DMS153 (cell line): ENCODE measurements around the gene MINDY4.

Experiments
- DNase-seq: peaks from one replicate; lab custom pipeline; 2025; lab: John Stamatoyannopoulos, UW

The MINDY4 gene

DNA sequence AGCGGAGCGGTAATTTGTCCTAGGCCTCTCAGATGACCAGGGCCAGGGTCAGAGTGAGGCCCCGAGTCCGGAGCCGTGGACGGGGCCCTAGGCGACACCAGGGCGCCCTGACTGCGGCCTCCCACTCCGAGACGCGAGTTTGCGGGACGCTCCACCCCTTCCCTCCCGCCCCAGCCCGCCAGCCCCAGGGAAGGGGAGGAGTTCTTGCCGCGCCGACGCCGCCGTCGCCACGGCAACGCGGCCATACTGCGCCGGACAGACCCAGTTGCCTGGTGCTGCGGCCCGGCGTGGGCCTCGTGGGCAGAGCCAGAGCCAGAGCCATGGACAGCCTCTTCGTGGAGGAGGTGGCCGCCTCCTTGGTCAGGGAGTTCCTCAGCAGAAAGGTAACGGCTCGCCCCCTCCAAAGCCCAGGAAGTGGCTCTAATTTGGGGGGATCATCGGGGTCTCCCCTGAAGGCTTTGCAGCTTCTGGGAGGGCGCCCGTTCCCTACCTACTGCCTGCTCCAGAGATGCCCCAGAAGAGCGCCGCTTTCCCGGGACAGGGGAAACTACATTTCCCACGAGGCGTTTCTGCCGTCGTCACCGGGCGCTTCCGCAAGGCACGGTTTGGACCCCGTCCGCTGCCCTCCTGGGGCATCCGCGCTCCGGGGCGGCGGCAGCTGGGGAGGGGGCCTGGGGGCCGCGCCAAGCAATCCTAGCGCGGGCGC, at the start of gene MINDY4:
Gene MINDY4 (plus strand): TSS at position 244 of the 706 bp plus-strand sequence. CDS start 77 bp downstream, at position 321.
- DNase-seq: peak; percentile 78

DNA sequence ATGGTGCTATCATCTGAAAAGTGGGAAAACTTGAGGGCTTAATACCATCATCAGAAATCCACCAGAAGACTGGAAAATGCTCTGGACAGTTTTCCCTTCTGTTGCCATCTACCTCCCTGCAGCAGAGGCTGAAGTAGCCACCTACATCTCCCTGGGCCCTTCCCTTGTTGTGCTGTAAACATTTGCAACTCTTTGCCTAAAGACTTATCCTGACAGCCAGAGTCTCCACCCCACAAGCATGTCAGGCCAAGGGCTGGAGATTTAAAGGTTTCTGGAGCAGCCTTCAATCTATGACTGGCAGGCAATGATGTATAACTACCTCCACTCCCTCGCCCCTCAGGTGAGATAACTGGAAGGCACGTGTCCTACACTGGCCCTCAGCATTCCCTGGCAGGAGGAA, 49.0 kb upstream of the MINDY4 start:
- DNase-seq: no peak

DNA sequence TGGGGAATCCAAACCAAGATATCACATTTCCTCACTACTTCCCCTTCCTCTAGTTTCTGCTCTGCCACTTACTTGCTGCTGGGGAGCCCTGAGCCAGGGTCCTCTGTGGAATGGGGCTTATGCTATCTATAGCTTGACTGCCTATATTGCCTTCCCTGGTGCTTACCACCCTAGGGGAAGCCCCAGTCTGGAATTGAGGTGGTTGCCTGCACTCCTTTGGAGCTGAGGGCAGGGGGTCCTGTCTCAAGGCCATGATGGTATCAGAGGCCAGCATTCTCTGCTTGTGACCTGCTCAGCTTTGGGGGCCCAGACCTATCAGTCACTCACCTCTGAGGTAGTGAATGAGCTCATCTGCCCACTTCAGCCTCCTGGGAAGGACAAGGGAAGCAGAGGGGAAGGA, 48.5 kb upstream of the MINDY4 start:
- no peak for DNase-seq

DNA sequence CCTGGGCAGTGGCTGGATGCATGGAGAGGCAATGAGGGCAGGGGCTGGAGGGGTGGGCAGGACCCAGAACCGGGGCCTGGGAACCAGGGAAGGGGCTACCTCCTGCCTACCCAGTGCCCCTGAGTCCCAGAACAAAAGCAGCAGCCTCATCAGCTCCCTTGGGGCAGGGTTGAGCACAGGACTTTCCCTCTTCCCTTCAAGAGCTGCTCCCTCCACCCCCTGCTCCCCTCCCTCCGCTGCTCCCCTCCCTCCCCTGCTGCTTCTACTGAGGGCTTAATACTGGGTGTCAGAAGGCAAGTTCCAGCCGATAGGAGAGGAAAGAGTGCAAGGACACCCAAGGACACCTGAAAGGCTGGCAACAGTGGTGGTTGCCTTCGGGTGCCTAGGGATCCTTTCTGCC, 47.4 kb upstream of the MINDY4 start:
- no peak for DNase-seq

DNA sequence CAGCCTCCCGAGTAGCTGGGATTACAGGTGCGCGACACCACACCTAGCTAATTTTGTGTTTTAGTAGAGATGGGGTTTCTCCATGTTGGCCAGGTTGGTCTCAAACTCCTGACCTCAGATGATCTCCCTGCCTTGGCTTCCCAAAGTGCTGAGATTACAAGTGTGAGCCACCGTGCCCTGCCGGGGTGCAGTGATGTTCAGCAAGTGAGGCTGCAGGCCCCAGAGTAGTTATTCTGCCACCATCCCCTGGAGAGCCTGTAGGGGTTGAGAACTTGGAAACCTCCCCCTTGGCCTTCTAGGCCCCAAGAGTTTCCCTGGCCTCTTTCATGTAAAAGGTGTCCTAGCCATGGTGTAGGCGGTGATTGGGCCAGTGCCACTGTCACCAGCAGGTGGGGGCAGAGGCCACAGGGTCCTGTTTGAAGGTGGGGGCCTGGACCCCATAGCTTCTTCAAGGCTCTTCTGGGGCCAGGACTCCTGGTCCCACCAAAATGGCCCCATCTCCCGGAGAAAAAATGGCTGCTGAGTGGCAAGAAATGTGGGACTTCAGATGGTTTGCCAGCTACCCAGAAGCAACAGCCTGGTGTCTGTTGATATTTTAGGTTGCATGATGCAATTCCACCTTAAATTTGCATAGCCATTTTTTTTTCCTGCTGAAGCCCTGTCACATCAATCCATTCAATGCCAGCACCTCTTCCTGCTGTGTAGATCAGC, 44.8 kb upstream of the MINDY4 start:
- DNase-seq: no peak

DNA sequence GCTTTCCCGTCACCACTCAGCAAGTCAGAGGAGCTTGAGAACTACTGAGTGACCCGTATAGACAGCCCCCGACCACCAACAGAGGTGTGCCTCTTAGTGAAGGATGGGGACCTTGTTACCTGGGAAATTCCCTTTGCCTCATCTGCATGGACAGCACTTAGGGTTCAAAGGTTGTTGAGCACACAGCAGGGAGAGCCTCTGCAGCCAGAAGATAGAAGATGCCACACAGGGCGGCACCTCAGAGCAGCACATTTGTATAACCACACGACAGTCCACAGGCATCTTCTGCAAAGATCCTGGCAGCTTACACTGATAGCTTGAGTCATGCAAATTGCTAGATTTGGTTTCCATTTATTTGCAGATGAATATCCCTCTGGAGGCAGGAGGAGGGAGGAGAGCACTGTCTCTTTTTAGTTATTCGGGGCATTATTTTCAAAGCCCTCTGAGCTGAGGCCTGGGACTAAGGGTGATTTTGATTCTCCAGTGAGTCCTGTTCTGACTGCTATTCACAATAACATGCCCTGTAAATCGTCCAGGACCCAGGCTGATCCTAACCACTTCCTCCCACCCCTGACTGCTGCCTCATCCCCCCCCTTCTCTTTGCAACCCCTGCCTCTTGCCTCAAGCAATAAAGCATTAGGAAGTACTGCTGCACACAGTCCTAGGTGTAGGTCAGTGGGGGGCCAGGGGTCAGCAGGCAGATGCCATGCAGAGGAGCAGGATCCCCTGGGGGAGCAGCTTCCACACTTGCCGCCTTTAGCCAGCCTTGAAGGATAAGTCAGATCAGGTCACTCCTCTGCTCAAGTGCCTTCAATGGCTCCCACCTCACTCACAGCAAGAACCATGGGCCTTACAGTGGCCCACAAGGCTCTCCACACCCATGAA, 43.9 kb upstream of the MINDY4 start:
- no peak for DNase-seq

DNA sequence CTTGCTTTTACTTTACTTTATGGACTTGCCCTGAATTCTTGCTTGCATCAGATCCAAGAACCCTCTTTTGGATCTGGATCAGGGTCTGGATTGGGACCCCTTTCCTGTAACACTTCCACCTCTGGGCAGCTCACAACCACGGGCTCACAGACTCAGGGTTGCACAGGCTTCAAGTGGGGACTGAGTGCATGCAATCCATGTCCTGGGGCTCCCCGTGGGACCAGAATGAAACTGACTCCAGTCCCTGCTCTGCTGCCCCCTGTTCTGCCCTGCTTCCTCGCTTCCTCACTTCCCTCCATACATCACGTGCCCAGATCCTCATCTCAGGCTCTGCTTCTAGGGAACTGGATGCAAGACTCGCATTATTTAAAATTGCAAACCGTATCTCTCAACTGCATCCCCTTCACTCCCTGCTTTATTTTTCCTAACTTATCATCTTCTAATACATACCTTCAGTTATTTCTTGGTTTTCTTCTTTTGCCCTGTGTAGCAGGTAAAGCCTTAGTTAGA, 42.6 kb upstream of the MINDY4 start:
- no peak for DNase-seq

DNA sequence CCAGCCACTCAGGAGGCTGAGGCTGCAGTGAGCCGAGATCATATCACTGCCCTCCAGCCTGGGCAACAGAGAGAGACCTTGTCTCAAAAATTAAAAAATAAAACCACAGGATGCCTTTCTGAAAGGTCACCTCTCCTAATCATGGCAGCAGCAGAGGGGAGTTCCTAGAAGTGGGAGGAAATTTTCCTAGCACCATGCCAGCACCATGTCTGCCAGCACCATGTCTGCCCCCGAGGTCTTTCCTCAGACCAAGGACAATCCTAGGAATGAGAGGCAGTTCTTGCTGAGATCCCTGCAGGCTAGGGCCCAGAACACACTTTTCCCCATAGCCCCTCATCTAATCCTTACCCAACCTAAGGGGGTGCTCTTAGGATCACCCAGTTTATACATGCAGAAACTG, 41.6 kb upstream of the MINDY4 start:
- no peak for DNase-seq

DNA sequence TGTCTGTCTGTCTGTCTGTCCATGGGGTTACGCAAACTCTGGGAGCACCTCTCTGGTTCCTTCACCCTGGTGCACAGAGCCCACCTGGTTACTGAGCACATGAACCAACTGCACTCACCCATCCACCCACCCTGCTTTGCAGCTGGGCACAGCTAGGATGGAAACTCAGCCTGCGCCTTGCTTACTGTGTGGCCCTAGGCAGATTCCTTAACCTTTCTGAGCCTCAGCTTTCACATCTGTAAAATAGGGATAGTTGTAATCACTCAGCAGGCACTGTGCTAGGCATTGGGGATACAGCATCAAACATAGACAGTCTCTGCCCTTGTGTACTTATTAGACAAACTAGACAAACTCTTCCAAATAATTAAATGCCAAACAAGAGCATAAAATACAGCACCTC, 41.1 kb upstream of the MINDY4 start:
- DNase-seq: no peak

DNA sequence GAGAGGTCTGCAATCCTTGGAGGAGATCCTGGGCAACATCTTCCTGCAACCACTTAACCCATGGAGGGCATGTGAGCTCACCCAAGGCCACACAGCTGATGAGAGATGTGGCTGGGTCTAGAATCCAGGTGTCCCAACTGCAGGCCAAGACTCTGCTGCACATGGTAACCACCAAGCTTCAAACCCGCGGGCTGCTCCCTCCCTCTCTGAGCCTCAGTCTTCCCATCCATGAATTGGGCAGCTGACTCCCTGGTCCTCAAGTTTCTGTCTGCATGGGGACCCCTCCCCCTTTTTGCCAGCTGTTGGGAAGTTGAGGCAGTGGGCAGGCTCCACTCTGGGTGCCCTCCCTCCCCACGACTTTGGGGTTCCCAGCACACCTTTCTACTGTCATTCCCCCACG, 40.2 kb upstream of the MINDY4 start:
- no peak for DNase-seq

DNA sequence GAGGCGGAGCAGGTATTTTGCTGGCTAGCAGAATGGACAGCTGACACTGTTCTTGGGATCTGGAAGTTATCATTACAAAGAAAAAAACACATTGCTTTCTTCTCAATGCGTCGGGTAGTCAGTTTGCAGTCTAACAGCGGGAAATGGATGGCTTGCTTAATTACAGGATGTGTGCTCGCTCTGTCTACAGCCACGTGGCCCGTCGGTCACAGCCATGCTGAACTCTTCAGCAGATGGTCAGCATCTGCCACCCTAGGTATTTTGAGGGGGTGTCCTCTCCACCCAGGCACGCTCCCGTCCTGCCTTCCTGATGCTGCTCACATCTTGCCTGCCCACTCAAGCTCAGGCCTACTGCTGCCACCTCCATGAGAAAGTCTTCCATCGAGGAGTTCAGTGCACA, 39.6 kb upstream of the MINDY4 start:
- DNase-seq: peak; percentile 16

DNA sequence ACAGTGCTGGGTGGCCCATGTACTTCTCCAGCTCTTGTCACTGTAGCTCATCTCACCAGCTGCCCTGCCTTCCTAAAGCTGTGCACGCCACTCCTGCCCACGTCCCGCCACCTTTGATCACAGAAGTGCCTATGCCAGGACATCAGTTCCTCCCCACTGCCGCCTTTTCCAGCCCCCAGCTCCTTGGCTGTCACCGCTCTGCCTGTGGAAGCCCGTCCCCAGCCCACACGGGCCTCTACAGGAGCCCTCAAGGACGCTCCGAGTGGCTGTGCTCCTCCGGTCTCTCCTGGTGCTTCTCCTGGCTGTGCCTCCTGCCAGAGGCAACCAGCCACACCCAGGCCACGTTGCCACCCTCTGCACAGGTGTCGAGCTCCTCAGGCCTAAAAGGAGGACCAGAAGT, 38.6 kb upstream of the MINDY4 start:
- DNase-seq: no peak

DNA sequence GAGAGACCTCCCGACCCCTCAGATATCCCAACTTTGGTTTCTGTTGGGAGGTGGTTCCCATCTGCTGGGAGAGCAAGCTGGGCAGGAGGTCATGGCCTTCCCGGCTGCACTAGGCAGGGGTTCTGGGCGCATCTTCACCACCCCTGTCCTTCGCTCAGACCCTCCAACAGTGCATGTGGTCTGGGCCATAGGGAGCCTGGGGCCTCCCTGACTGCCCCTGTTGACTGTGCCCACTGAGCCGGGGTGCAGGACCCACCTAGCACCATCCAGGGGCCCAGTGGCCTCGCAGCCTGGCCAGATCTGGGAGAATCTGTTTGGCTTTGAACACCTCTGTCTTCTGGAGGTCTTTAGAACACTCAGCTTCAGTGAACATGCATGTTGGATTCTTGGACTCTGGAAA, 38.0 kb upstream of the MINDY4 start:
- DNase-seq: no peak

DNA sequence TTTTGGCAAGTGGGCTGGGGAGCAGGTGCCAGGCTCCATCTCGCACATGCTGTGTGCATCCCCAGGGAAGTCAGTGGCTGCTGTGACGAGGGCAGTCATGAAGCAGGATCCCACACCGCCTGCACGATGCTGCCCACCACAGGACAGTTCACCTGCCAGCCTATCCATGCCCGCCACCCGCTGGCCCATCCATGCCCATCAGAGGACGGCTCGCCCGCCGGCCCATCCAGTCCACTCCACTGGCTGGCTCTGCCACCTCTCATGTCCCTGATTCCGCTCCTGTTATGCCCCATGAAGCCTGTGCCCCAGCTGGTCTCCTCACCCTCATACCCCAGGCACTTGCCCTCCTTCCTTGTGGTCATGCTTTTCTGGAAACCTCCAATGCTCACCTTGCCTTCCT, 37.5 kb upstream of the MINDY4 start:
- no peak for DNase-seq

DNA sequence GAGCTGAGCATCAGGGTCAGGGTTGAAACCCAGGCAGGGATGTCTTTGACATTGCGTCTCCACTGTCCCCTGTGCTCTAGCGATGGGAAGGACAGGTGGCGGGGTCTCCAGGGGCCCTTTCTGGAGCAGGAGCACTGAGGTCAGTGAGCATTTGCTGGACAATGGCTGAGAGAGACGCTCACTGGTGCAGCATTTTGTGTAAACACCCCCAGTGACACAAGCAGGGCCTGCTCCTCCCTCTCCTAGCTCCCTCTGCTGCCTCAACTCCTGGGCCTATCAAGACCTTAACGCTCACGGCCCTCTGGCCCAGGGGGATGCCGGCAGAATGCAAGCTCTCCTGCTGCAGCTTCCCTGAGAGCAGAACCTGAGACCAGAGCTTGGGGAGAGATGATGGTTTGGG, 36.7 kb upstream of the MINDY4 start:
- DNase-seq: no peak

DNA sequence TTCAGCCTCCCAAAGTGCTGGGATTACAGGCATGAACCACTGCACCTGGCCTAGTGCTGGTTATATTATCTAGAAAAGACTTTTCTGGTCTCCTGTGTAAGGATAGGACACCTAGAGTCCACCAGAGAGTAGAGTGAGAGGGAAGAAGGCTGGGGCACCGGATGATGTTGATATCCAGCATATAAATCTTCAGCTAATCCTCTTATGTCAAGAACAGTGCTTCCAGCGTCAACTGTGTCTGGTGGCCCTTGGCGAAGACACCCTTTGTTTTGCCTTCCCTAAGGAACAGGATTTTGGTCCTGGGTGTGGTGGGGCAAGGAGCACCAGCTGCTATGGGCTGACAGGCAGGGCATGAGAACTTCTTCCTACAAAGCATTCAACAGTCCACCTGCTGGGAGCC, 35.6 kb upstream of the MINDY4 start:
- DNase-seq: no peak

DNA sequence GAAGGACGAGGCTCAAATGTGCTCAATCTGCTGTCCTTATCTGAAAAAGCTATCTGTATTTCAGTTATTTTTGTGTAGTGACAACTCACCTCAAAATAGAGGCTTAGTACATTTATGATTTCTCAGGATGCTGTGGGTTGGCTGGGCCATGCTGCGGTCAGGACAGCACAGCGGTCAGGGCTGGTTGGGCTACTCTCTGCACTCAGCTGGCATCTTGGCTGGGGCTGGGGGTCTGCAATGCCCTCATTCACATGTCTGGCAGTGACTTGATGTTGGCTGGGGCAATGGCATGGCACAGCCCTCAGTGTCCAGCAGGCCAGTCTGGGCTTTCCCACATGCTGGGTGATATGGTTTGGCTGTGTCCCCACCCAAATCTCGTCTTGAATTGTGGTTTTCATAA, 34.9 kb upstream of the MINDY4 start:
- DNase-seq: no peak

DNA sequence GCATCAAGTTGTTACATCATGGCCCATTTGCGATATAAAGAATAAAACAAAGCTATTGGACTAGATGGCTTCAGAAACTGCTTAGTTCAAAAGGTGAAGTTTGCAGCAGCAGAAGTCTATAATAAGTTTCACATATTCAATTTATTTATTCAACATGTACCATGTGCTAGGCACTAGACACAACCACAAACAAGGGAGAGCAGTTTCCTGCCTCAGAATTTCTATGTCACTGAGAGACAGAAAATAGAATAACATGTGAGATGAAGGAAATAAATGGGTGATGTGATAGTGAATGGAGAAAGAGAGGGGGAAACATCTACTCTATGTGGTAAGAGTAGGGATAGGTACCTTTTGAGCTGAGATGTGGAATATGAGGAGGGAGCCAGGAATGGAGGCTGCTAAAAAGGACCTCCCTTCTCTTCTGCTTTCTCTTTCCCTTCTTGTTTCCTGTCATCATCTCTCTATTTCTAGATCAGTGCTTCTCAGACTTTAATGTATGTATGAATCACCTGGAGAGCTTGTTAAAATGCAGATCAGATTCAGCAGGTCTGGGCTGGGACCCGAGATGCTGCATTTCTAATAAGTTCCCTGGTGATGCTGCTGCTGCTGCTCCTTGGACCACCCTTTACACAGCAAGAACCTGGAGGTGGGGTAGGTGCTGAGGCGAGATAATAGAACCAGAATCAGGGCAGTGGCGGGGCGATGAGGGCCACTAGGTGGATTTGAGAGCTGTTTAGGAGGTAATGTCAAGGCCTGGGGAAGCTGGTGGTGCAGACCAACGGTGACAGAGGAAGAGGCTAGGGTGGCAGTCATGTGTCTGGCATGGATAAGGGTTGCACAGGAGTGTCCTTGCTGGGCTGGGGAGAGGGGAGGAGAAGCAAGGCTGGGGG, 32.9 kb upstream of the MINDY4 start:
- no peak for DNase-seq

DNA sequence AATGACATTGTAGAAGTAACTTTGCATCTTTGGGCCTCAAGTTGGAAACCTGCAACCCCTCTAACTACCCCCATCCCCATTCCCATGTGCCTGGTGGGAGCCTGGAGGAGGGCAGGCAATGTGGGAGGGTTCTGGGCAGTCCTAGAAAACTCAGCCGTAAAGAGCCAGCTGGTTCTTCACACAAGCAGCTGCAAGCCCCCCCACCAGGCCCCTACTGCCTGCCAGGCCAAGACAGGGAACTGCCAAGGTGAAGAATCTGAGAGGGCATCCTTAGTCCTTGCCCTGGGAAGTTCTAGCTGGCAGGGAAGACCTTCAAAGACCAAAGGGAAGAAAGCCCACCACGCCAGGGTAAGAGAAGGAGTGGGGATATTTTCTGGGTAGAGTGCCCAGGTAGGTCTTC, 31.5 kb upstream of the MINDY4 start:
- DNase-seq: no peak

DNA sequence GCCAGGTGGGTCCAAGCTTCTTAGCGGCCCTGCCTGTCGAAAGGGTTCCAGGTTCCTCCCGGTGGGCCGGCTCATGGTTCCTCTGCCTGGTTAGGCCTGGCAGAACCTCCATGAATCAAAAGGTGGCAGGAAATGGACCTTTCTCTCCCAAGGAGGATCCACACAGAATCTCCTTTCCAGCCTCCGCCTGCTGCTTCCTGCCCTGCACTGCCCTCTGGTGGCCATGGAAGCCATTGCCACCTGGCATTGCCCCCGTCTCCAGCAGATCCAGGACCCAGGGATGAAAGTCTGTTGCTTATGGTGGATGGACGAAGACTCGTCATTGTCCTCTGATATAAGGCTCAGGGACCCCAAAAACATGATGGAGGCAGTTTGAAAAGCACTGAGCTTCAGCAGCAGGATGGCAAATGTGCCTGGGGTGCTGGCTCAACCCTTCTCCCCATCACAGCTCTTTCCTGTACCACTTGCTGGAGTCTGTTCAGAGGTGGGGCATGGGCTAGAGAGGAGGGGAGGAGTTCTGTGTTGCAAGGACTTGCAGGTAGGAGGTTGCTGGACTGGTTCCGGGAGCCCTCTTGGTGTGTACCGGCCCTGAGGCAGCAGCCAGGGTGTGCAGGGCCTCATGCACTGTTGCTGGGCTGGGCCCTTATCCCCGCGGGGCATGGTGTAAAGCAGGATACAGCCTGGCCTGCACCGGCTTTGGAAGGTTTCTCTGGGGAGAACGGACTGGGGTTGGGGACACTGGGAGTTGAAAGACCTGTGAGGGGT, 30.6 kb upstream of the MINDY4 start:
- DNase-seq: peak; percentile 28

DNA sequence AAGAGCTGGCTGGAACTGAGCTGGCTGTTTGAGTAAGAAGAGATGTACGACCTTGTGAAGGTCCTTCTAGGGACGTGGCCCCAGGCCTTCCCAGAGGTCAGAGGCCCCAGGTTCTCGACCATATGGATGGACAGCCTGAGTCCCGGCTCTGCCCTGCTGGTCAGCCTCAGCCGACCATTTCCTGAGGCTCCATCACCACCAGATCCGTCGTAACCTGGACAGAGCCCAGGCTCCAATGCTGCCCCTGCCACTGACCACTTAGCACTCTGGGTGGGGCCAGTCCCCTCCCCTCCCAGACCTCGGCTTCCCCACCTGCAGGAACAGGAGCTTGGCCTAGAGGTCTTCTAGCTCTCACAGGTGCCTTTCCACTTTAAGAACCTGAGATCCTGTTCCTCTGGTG, 29.9 kb upstream of the MINDY4 start:
- no peak for DNase-seq
